ENCODE results near the gene PPCDC.
A peak's percentile ranks its signal among the peaks of the same experiment; 100 is the strongest.
"Not testable (repeated sequence)": the region's sequence is repeated elsewhere in the genome, so short reads cannot be mapped to it uniquely, and the experiment has no call there.

PPCDC gene

DNA sequence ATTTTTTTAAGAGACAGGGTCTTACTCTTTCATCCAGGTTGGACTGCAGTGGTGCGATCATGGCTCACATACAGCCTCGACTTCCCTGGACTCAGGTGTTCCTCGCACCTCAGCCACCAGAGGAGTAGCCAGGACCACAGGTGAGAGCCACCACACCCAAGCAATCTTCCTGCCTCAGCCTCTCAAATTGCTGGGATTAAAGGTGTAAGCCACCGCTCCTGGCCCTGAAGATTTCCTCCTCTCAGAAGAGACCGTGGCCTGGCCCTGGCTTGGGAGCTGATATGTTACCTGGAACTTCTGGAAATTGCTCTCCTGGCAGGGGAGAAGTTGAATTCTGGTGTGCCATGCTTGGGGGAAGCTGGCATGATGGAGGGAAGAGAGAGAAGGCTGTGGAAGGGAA lies 36.2 kb downstream of the PPCDC start:
- Mint-ChIP-seq H3K9me3 (no peaks in the 10 kb centered on the region), H3K27me3 (peaks cover 7% of the 10 kb centered on the region), H3K27ac (no peak overlapping the region), H3K36me3 (ENCODE audit: low read depth) (no peaks in the 10 kb centered on the region), H3K4me1 (peaks cover 7% of the 10 kb centered on the region), H3K4me3 (no peak overlapping the region)
- ATAC-seq = no peak
- no peak for DNase-seq

DNA sequence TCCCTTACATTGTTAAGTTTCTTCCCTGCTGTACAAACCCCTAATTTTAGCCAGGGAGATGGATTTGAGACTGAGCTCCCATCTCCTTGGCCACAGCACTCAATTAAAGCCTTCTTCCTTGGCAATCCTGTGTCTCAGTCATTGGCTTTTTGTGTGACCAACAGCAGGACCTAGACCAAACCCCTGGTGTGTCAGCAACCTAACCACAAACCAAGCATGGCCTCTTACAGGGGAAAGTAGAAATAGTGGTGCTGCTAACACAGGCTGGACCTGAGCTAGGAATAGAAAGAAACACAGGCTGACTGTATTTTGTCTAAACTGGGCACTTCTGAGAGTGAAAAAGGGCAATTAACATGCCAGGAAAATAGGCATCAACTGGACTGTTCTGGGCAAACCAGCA lies 37.9 kb downstream of the PPCDC start:
- ATAC-seq (peak; percentile 66), DNase-seq (no peak)
- H3K36me3 Mint-ChIP-seq (ENCODE audit: low read depth) = peaks cover under 1% of the 10 kb centered on the region
- H3K9me3 Mint-ChIP-seq = no peaks in the 10 kb centered on the region
- peaks cover 20% of the 10 kb centered on the region for H3K4me1 Mint-ChIP-seq
- peaks cover 12% of the 10 kb centered on the region for H3K27me3 Mint-ChIP-seq
- no peak overlapping the region for H3K27ac Mint-ChIP-seq
- no peak overlapping the region for H3K4me3 Mint-ChIP-seq

DNA sequence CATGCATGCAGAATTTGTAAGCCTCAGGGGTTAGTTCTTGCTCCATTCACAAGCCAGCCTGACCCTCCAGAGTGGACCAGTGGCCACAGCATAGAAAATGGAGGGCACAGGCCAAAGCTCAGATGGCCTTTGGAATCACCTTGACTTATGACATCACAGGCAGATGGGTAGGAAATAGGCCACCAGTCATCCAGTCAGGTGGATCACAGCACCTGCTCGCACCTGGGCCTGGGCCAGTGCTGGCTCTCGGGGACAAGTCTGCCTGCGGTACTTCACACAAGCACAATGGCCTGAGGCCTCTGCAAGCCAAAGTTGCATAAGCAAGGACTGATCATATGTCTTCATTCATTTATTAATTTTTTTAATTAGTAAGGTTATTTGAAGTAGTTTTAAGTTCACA lies 39.3 kb downstream of the PPCDC start:
- ATAC-seq (no peak), DNase-seq (no peak)
- H3K4me3 Mint-ChIP-seq = no peak overlapping the region
- H3K4me1 Mint-ChIP-seq = peaks cover 35% of the 10 kb centered on the region
- peaks cover 2% of the 10 kb centered on the region for H3K36me3 Mint-ChIP-seq (ENCODE audit: low read depth)
- H3K27ac Mint-ChIP-seq = no peak overlapping the region
- H3K9me3 Mint-ChIP-seq = peaks cover 5% of the 10 kb centered on the region
- H3K27me3 Mint-ChIP-seq = peaks cover 12% of the 10 kb centered on the region

DNA sequence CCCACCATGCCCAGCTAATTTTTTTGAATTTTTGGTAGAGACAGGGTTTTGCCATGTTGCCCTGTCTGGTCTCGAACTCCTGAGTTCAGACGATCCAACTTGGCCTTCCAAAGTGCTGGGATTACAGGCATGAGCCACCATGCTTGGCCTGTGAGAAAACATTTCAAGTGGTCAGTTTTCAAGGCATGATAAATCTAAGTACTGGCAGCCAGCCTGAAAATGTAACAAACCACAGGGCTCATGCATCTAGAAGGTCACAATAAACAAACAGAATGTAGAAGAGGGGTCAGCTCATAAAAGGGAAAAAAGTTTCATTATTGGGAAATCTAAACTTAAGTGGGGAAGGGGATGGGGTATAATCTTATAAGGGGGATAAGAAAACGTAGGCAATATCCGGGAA lies 39.9 kb downstream of the PPCDC start:
- ATAC-seq = no peak
- Mint-ChIP-seq H3K9me3 (peaks cover 5% of the 10 kb centered on the region), H3K4me3 (no peak overlapping the region), H3K27me3 (peaks cover 14% of the 10 kb centered on the region), H3K36me3 (ENCODE audit: low read depth) (peaks cover 2% of the 10 kb centered on the region), H3K4me1 (peaks cover 38% of the 10 kb centered on the region), H3K27ac (no peak overlapping the region)
- DNase-seq = no peak

DNA sequence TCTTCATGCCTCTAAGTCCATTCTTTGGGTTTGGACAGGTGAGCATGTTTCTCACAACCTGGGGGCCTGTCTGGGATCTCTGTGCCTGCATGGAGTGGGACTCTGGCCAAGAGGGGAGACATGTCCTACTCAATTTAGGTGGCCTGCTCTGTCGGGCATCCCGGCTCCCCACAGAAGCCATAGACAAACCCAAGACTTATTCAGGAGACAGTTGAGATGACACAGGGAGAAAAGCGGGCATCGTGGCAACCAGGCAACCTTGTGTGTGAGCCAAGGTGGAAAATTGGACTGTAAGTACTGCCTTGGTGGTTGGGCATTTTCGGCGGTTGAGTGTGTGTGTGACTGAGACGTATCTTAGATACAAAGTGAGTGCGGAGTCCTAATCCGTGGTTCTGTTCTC lies 40.5 kb downstream of the PPCDC start:
- H3K4me3 Mint-ChIP-seq = no peak overlapping the region
- H3K4me1 Mint-ChIP-seq = peaks cover 42% of the 10 kb centered on the region
- peaks cover 5% of the 10 kb centered on the region for H3K9me3 Mint-ChIP-seq
- no peak overlapping the region for H3K27ac Mint-ChIP-seq
- DNase-seq (no peak), ATAC-seq (no peak)
- peaks cover 2% of the 10 kb centered on the region for H3K36me3 Mint-ChIP-seq (ENCODE audit: low read depth)
- H3K27me3 Mint-ChIP-seq = peaks cover 17% of the 10 kb centered on the region

DNA sequence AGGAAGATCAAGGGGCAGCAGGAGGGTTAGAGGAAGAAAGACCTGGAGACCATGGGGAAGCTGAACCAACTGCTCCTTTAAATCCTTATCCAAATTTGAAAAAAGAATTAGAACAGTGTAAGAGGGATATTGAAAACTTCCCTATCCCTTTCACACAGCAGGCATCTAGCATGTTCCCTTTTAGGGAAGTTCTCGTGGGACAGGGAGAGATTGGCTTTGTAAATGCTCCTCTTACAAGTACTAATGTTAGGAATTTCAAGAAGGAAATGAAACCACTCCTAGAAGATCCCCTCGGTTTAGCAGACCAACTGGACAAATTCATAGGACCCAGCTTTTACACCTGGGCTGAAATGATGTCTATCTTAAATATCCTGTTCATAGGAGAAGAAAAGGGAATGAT lies 41.5 kb downstream of the PPCDC start:
- DNase-seq (no peak), ATAC-seq (no peak)
- H3K36me3 Mint-ChIP-seq (ENCODE audit: low read depth) = peaks cover 2% of the 10 kb centered on the region
- no peak overlapping the region for H3K27ac Mint-ChIP-seq
- H3K9me3 Mint-ChIP-seq = peaks cover 5% of the 10 kb centered on the region
- H3K4me3 Mint-ChIP-seq = no peak overlapping the region
- H3K27me3 Mint-ChIP-seq = peaks cover 20% of the 10 kb centered on the region
- peaks cover 51% of the 10 kb centered on the region for H3K4me1 Mint-ChIP-seq

DNA sequence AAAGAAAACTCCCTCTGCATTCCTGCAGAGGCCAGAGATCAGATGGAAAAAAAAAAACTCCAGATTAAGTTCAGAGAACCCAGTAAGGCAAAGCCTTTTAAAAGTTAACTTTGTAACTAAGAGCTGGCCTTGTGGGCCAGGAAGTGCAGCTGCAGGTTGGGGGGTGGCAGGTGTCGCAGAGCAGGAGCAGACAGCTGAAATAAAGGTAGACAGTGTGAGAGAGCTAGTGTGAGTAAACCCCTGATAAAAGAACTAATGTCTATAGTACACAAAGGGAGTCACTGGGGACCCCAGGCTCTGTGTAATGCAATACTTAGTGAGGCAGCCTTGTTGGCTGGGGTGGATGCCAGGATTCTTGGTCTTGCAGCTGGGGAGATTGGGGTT lies 42.1 kb downstream of the PPCDC start:
- ATAC-seq (no peak), DNase-seq (no peak)
- no peak overlapping the region for H3K4me3 Mint-ChIP-seq
- H3K4me1 Mint-ChIP-seq = peaks cover 52% of the 10 kb centered on the region
- H3K9me3 Mint-ChIP-seq = peaks cover 5% of the 10 kb centered on the region
- no peak overlapping the region for H3K27ac Mint-ChIP-seq
- H3K27me3 Mint-ChIP-seq = peaks cover 22% of the 10 kb centered on the region
- peaks cover 2% of the 10 kb centered on the region for H3K36me3 Mint-ChIP-seq (ENCODE audit: low read depth)

DNA sequence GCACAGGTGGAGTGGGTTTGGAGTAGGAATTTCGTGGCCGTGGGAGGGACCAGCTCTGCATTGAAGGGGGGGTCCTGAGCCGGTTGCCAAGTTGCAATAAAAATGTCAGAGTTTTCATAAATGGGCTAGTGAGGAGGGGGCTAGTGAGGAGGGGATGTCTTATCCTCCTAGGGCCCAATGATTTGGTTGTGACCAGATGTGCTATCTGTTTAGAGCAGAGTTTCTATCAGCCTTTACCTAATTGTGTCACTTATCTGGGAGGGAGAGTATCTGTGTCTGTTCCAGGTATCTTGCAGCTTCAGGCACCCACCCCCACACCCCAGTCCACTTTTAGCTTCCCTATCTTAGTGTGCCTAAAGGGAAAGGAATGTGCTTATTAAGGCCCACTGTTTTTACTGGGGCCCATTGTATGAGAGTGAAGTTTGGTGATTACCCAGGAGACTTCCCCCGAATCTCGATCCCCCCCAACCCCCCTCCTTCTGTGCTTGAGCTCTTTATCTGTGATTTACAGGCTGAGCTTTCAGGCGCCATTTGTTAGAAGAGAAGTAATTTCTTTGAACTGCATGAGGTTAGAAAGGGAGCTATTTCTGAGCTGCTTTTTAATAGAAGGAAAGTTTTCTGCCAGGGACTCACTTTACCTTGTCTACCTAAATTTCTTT lies 42.6 kb downstream of the PPCDC start:
- Mint-ChIP-seq H3K9me3 (peaks cover 5% of the 10 kb centered on the region), H3K4me3 (no peak overlapping the region), H3K36me3 (ENCODE audit: low read depth) (peaks cover 2% of the 10 kb centered on the region), H3K4me1 (peaks cover 52% of the 10 kb centered on the region), H3K27me3 (peaks cover 24% of the 10 kb centered on the region), H3K27ac (no peak overlapping the region)
- ATAC-seq = no peak
- no peak for DNase-seq

DNA sequence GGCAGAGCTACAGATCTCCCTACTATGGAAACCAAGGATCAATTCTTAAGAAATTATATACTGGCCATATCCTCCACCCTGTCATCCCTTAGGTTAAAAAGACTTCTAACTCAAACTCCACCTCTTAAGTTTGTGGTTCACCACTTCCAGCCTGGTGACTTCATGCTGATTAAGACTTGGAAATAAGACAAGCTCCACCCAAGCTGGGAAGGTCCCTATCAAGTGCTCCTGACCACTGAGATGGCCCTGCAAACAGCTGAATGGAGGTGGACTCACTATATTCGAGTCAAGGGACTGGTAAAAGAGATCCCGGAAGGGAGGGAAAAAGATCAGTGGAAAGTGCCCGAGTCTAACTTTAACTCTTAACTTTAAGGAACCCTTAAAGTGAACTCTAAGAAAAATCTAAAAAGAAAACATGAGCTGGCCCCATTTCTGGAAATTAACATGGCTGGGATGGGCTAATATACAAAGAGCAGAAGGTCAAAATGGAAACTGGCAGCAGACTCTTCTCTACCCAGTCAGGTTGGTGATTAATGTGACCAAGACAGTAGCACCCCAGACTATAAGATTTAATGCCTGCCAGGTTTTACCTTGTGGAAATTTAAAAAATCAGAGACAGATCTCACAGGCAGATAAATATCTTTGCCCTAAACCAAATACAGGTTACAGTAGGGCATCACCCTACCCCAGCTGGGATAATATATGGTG lies 43.9 kb downstream of the PPCDC start:
- Mint-ChIP-seq H3K4me1 (peaks cover 49% of the 10 kb centered on the region), H3K27me3 (peaks cover 31% of the 10 kb centered on the region), H3K36me3 (ENCODE audit: low read depth) (peaks cover 2% of the 10 kb centered on the region), H3K9me3 (peaks cover 5% of the 10 kb centered on the region), H3K27ac (peak overlapping the region; percentile 86), H3K4me3 (peak overlapping the region; percentile 46)
- ATAC-seq (peak; percentile 73), DNase-seq (peak; percentile 47)

DNA sequence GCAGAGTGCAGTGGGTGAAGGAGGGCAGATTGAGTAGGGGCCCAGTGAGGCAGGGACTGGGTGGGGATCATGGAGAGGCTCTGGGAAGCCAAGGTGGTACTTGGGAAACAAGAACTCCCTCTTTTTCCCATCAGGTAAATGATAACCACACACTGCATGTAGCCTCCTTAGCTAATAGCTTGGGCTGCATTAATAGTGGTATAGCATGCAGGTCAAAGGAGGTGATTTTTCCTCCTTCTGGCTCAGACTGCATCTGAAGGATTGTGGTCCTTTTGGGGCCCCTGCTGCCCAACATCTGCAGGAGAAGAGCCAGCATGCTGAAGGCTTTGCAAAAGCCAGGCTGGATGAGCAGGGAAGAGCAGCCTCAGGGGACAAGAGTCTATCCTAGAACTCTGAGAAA lies 45.4 kb downstream of the PPCDC start:
- Mint-ChIP-seq H3K36me3 (ENCODE audit: low read depth) (peaks cover 2% of the 10 kb centered on the region), H3K9me3 (peaks cover 5% of the 10 kb centered on the region), H3K4me1 (peaks cover 52% of the 10 kb centered on the region), H3K4me3 (no peak overlapping the region), H3K27ac (no peak overlapping the region), H3K27me3 (peaks cover 38% of the 10 kb centered on the region)
- DNase-seq (no peak), ATAC-seq (no peak)

DNA sequence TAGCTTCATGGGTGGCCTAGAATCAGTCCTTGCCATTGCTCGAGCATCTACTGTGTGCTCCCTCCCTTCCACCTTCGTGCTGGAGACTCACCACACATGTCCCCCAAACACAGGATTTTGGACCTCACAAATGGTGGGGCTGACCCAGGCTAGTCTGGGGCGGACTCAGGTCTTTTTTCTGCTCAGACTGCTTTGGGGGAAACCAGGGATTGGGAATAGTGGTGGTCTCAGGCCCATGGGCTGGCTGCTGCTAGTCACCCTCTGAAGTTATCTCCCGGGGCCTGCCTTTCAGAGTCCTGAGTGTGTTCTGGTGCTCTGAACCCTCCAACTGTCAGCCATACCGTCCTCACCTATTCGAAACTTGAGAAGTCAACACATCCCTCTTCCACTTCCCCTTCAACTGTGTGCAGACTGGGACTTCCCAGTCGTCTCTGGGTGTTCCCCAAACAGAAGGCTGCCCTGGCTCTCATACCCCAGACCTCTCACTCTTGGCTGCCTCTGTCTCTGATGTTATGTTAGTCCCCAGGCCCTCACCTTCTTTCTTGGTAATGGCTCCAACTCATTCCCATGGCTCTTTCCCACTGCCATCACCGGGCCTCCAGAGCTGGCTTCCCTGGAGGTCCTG lies 46.0 kb downstream of the PPCDC start:
- Mint-ChIP-seq H3K4me3 (no peak overlapping the region), H3K27me3 (peaks cover 32% of the 10 kb centered on the region), H3K27ac (peak overlapping the region; percentile 7), H3K36me3 (ENCODE audit: low read depth) (peaks cover 2% of the 10 kb centered on the region), H3K9me3 (peaks cover 5% of the 10 kb centered on the region), H3K4me1 (peaks cover 52% of the 10 kb centered on the region)
- DNase-seq (no peak), ATAC-seq (no peak)

DNA sequence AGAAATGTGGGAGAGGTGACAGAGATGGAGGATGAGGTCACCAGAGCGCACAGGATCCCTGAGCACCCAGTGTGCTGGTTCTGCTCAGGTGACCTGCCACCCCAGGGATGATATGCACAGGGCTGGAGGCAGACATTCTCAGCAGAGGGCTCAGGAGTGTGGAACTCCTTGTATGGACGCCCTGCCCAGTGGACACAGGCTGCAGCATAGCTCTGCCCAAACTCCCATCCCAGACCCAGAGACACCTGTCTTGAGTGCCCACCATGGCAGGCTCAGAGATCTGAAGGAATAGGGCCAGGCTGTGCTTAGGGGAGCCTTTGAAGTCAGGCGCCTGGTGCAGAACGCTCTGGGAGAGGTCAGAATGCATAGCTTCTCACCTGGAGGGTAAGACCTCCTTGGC lies 47.3 kb downstream of the PPCDC start:
- Mint-ChIP-seq H3K4me1 (peaks cover 44% of the 10 kb centered on the region), H3K9me3 (peaks cover 12% of the 10 kb centered on the region), H3K27ac (no peak overlapping the region), H3K27me3 (peaks cover 31% of the 10 kb centered on the region), H3K36me3 (ENCODE audit: low read depth) (peaks cover 6% of the 10 kb centered on the region), H3K4me3 (no peak overlapping the region)
- ATAC-seq (no peak), DNase-seq (no peak)

DNA sequence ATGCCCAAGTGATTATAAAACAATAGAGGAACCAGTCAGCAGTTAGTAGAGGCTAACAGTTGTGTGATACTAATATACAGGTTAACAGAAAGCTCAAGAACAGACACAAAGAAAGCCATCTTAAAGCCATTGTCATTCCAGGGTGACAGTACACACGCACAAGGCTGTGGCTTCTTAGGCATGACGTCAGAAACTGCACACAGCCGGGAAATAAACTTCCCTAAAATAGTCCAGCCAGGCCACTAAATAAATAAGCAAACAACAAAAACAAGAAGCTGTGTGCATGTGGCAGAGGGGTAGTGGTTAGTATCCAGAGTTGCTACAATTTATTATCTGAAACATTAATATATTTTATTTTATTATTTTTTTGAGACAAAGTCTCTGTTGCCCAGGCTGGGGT lies 49.8 kb downstream of the PPCDC start:
- Mint-ChIP-seq H3K9me3 (peaks cover 11% of the 10 kb centered on the region), H3K27ac (no peak overlapping the region), H3K4me3 (no peak overlapping the region), H3K36me3 (ENCODE audit: low read depth) (peaks cover 4% of the 10 kb centered on the region), H3K4me1 (peaks cover 30% of the 10 kb centered on the region), H3K27me3 (peaks cover 31% of the 10 kb centered on the region)
- ATAC-seq = no peak
- DNase-seq = no peak

DNA sequence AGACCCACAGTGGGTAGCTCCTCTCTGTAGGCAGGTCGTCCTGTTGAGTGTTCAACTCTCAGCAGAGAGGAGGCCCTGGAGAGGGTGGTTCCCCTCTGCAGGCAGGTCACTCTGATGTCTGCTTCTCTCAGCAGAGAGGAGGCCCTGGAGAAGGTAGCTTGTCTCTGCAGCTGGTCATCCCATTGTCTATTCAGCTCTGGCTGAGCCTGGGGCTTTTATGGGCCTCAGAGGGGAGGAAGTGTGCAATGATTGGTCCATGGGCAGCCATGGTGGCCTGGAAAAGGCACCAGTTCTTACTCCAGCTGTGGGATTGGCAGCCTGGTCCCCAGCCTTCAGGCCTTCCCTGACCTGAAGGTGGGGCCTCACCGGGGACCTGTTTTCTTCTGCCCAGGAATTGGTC lies 52.9 kb downstream of the PPCDC start:
- Mint-ChIP-seq H3K27me3 (peaks cover 35% of the 10 kb centered on the region), H3K9me3 (peaks cover 11% of the 10 kb centered on the region), H3K27ac (no peak overlapping the region), H3K4me3 (no peak overlapping the region), H3K4me1 (peaks cover 17% of the 10 kb centered on the region), H3K36me3 (ENCODE audit: low read depth) (peaks cover 7% of the 10 kb centered on the region)
- ATAC-seq (no peak), DNase-seq (no peak)

DNA sequence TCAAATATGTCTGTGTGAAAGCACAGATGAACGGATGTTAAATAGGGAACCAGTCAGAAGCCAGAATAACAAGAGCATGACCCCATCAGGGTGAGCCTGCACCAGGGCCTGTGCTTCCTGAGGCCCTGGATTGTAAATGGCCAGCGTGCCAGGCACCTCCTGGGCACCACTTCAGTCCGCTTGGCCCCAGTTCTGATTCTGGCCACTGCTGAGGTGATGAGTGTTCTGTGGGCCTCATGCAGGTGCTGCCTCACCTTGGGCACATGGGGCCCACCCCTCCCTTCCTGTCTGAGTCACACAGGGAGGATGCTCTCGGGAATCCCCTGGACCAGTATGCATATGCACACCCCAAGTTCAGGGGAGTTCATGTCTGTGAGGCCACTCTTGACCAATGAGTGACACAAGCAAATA lies 54.2 kb downstream of the PPCDC start:
- peak; percentile 75 for ATAC-seq
- not testable (repeated sequence) for DNase-seq

More for the DNA sequence above, 54.2 kb downstream of the PPCDC start:
- H3K4me3 Mint-ChIP-seq; H3K36me3 Mint-ChIP-seq (ENCODE audit: low read depth); H3K27ac Mint-ChIP-seq: not testable (repeated sequence)
- Mint-ChIP-seq H3K27me3 (peaks cover 32% of the 10 kb centered on the region), H3K4me1 (peaks cover 15% of the 10 kb centered on the region), H3K9me3 (peaks cover 11% of the 10 kb centered on the region)
